ENCODE results near the gene GALNT9.
"Not testable (repeated sequence)": the region's sequence is repeated elsewhere in the genome, so short reads cannot be mapped to it uniquely, and the experiment has no call there.

The GALNT9 gene

GRCh38 chr12:132245521-132246101 lies 83.8 kb downstream of the GALNT9 start:
- no peak overlapping the region for H3K4me3 ChIP-seq (ENCODE audit: low read depth, low read length)
- TF ChIP-seq CTCF (IDR thresholded peaks at IDR 0.05; ENCODE audit: insufficient read depth, low read length, missing control alignments): no peak
- POLR2A ChIA-PET: no interaction called here
- no peak for DNase-seq (ENCODE audit: low read depth, low spot score)
- CTCF ChIA-PET: no interaction called here

GRCh38 chr12:132244724-132245295 lies 84.6 kb downstream of the GALNT9 start:
- no peak for TF ChIP-seq CTCF (IDR thresholded peaks at IDR 0.05; ENCODE audit: insufficient read depth, low read length, missing control alignments)
- CTCF ChIA-PET: no interaction called here
- POLR2A ChIA-PET: no interaction called here
- H3K4me3 ChIP-seq (ENCODE audit: low read depth, low read length): no peak overlapping the region
- no peak for DNase-seq (ENCODE audit: low read depth, low spot score)

DNA sequence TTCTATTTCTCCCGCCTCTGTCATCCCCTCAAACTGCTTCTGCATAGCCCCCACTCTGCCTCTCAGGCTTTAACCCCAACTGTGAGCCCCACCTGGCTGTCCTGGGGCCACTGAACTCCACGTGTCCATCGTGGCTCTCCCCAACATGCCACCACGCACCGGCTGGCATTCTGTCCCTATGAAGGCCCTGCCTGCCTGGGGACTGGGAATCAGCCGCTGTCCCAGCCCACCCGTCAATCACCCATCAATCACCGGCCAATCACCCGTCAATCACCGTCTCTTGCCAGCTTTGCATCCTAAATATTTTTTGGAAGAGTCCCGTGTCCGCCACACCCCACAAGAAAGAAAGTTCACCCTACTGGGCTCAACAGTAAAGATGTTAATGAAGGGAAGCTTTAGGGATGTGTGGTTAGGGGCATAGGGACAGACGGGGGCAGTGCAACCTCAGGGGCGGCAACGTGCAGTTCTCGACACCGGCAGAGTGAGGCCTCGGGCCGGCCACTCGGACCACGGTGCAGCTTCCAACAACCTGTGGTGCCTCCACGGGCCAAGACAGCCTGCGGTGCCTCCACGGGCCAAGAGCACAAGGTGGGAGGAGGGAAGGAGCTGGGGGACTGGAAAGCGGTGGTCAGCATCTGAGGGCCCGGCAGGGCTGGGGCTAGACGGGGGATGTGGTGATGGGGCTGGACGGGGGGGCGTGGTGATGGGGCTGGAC lies 85.6 kb downstream of the GALNT9 start:
- DNase-seq (ENCODE audit: low read depth, low spot score): no peak
- no peak overlapping the region for H3K4me3 ChIP-seq (ENCODE audit: low read depth, low read length)
- ChIA-PET POLR2A (no interaction called here), CTCF (no interaction called here)
- no peak for TF ChIP-seq CTCF (IDR thresholded peaks at IDR 0.05; ENCODE audit: insufficient read depth, low read length, missing control alignments)

DNA sequence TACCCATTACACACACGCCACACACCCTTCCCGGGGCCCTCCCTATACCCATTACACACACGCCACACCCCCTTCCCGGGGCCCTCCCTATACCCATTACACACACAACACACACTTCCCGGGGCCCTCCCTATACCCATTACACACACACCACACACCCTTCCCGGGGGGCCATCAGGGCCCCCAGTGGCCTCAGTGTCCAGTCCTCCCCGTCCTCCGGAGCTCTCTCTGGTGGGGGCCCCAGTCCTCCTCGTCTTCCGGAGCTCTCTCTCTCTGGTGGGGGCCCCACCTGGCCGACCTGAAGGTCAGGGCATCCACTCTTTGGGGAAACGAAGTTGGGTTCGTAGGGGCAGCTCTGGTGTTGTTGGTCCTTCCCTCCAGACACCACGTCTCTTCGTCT lies 86.2 kb downstream of the GALNT9 start:
- DNase-seq (ENCODE audit: low read depth, low spot score); POLR2A ChIA-PET; CTCF ChIA-PET; H3K4me3 ChIP-seq (ENCODE audit: low read depth, low read length): not testable (repeated sequence)

DNA sequence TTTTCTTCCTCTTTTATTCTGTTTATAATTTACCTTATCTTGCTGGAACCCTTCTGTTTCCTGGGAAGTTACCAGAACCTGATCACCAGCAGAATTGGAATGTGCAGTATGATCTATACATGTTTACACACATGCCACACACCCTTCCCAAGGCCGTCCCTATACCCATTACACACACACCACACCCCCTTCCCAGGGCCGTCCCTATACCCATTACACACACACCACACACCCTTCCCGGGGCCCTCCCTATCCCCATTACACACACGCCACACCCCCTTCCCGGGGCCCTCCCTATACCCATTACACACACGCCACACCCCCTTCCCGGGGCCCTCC lies 88.8 kb downstream of the GALNT9 start:
- H3K4me3 ChIP-seq (ENCODE audit: low read depth, low read length); POLR2A ChIA-PET; DNase-seq (ENCODE audit: low read depth, low spot score); CTCF ChIA-PET: not testable (repeated sequence)

GRCh38 chr12:132239796-132240668 lies 89.4 kb downstream of the GALNT9 start:
- ChIA-PET POLR2A (no interaction called here), CTCF (no interaction called here)
- TF ChIP-seq CTCF (IDR thresholded peaks at IDR 0.05; ENCODE audit: insufficient read depth, low read length, missing control alignments): no peak
- H3K4me3 ChIP-seq (ENCODE audit: low read depth, low read length): no peak overlapping the region
- DNase-seq (ENCODE audit: low read depth, low spot score): no peak

GRCh38 chr12:132239392-132239791 lies 90.0 kb downstream of the GALNT9 start:
- no peak for DNase-seq (ENCODE audit: low read depth, low spot score)
- CTCF ChIA-PET: no interaction called here
- POLR2A ChIA-PET: no interaction called here
- no peak overlapping the region for H3K4me3 ChIP-seq (ENCODE audit: low read depth, low read length)
- no peak for TF ChIP-seq CTCF (IDR thresholded peaks at IDR 0.05; ENCODE audit: insufficient read depth, low read length, missing control alignments)

Data from AG04449 (cell line).